ENCODE results near the gene NGDN. TPM values are rescaled to one million over a fixed set of nuclear protein-coding genes. Genes with fewer than 3 reads are reported as not detected.

Gene NGDN
- total RNA-seq, 1 experiment from 2014 or later: 42.0 TPM

DNA sequence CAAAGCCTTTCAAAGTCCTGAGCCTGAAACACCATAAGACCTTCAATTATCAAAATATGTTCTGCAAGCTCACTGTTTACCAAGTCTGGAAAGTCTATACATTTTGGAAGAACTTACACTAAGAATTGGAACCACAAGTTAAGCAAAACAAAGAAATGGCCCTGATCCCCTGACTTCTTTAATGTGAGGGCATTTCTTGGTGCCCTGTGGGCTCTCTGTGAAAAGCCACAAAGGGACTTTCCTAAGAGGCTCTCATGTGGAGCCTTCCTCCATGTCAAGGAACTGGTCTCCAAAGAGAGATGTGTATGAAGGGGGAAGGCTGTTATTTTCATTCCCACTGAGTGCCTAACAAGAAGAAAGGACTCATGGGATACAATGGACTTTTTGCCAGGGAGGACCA is 47.9 kb upstream of the NGDN start:
- H3K79me2 ChIP-seq (ENCODE audit: insufficient read depth, low read length): no peaks in the 10 kb centered on the region
- no peak overlapping the region for H3K9ac ChIP-seq (ENCODE audit: low read length)
- ChIA-PET RAD21 (ENCODE audit: low non-redundant PET in 1 of 2, low total read pairs in 2 of 2, uncharacterized antibody in 2 of 2, unreplicated experiment in 2 of 2) (no interaction called here), POLR2A (no interaction called here), CTCF (no interaction called here)
- H3K4me1 ChIP-seq (ENCODE audit: control insufficient read depth in 1 of 2, insufficient read depth in 2 of 2, low read length in 2 of 2): no peaks in the 10 kb centered on the region
- no TSS peak for BruUV-seq (replicated peaks)
- H3K27ac ChIP-seq (ENCODE audit: low read depth, low read length): no peak overlapping the region
- H4K20me1 ChIP-seq (ENCODE audit: insufficient read depth): no peaks in the 10 kb centered on the region
- H3K9me2 ChIP-seq (ENCODE audit: insufficient read depth): no peaks in the 10 kb centered on the region
- H3K4me2 ChIP-seq (ENCODE audit: low read length): no peak overlapping the region
- H3K4me3 ChIP-seq (replicated peaks in 1 of 2; ENCODE audit: low read depth in 1 of 2, low read length in 2 of 2): no peak overlapping the region
- TF ChIP-seq SRF (IDR thresholded peaks at IDR 0.05; ENCODE audit: low read depth) (no peak), MAX (IDR thresholded peaks at IDR 0.05) (no peak), FOSL1 (IDR thresholded peaks at IDR 0.05; ENCODE audit: low read depth) (no peak), ZFX (IDR thresholded peaks at IDR 0.05) (no peak), SP1 (IDR thresholded peaks at IDR 0.05; ENCODE audit: low read depth) (no peak), TCF7L2 (IDR thresholded peaks at IDR 0.05; ENCODE audit: borderline replicate concordance, extremely low read depth, insufficient read depth, insufficient read length) (no peak), POLR2A (IDR thresholded peaks at IDR 0.05; ENCODE audit: borderline replicate concordance, extremely low read depth, insufficient read depth, insufficient read length) (no peak), SIN3A (IDR thresholded peaks at IDR 0.05; ENCODE audit: low read depth) (no peak), JUND (IDR thresholded peaks at IDR 0.05) (no peak), ELF1 (IDR thresholded peaks at IDR 0.05; ENCODE audit: borderline replicate concordance, low read depth) (no peak), CBX3 (IDR thresholded peaks at IDR 0.05; ENCODE audit: low read depth) (no peak), POLR2AphosphoS5 (IDR thresholded peaks at IDR 0.05; ENCODE audit: low read depth, low read length) (no peak), YY1 (IDR thresholded peaks at IDR 0.05; ENCODE audit: extremely low read depth, insufficient replicate concordance, low read depth, low read length) (no peak), EZH2 (IDR thresholded peaks at IDR 0.05) (no peak), EZH2phosphoT487 (IDR thresholded peaks at IDR 0.05; ENCODE audit: borderline replicate concordance) (no peak)
- TF ChIP-seq, protein P1, sequence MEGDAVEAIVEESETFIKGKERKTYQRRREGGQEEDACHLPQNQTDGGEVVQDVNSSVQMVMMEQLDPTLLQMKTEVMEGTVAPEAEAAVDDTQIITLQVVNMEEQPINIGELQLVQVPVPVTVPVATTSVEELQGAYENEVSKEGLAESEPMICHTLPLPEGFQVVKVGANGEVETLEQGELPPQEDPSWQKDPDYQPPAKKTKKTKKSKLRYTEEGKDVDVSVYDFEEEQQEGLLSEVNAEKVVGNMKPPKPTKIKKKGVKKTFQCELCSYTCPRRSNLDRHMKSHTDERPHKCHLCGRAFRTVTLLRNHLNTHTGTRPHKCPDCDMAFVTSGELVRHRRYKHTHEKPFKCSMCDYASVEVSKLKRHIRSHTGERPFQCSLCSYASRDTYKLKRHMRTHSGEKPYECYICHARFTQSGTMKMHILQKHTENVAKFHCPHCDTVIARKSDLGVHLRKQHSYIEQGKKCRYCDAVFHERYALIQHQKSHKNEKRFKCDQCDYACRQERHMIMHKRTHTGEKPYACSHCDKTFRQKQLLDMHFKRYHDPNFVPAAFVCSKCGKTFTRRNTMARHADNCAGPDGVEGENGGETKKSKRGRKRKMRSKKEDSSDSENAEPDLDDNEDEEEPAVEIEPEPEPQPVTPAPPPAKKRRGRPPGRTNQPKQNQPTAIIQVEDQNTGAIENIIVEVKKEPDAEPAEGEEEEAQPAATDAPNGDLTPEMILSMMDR (IDR thresholded peaks at IDR 0.05 in 2 of 3, conservative IDR thresholded peaks at IDR 0.05 in 1 of 3; ENCODE audit: borderline replicate concordance in 1 of 3, insufficient read depth in 1 of 3, low read depth in 2 of 3, low read length in 2 of 3): no peak
- TF ChIP-seq, protein P2, sequence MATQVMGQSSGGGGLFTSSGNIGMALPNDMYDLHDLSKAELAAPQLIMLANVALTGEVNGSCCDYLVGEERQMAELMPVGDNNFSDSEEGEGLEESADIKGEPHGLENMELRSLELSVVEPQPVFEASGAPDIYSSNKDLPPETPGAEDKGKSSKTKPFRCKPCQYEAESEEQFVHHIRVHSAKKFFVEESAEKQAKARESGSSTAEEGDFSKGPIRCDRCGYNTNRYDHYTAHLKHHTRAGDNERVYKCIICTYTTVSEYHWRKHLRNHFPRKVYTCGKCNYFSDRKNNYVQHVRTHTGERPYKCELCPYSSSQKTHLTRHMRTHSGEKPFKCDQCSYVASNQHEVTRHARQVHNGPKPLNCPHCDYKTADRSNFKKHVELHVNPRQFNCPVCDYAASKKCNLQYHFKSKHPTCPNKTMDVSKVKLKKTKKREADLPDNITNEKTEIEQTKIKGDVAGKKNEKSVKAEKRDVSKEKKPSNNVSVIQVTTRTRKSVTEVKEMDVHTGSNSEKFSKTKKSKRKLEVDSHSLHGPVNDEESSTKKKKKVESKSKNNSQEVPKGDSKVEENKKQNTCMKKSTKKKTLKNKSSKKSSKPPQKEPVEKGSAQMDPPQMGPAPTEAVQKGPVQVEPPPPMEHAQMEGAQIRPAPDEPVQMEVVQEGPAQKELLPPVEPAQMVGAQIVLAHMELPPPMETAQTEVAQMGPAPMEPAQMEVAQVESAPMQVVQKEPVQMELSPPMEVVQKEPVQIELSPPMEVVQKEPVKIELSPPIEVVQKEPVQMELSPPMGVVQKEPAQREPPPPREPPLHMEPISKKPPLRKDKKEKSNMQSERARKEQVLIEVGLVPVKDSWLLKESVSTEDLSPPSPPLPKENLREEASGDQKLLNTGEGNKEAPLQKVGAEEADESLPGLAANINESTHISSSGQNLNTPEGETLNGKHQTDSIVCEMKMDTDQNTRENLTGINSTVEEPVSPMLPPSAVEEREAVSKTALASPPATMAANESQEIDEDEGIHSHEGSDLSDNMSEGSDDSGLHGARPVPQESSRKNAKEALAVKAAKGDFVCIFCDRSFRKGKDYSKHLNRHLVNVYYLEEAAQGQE (IDR thresholded peaks at IDR 0.05; ENCODE audit: low read depth): no peak
- no peaks in the 10 kb centered on the region for H3K36me3 ChIP-seq (ENCODE audit: control insufficient read depth in 1 of 2, insufficient read depth in 2 of 2, low read length in 2 of 2)
- peaks cover 5% of the 10 kb centered on the region; the same call in 1 of the 2 replicates for H3K27me3 ChIP-seq (ENCODE audit: insufficient read depth, low read length)
- intact Hi-C loops (cut with micrococcal nuclease): no loop called here
- DNase-seq (ENCODE audit: low read depth, low spot score) (no peak), ATAC-seq (no peak)
- H3K9me3 ChIP-seq (ENCODE audit: control insufficient read depth in 1 of 2, insufficient read depth in 1 of 2, low read depth in 1 of 2, low read length in 2 of 2): no peaks in the 10 kb centered on the region
- no peak overlapping the region for H2AFZ ChIP-seq (ENCODE audit: low read depth, low read length, poor library complexity, severe bottlenecking)

Measured in HCT116 (cell line).